SK-N-SH (cell line): ENCODE data around the gene GRIN1. TPM values are rescaled to one million over a fixed set of nuclear protein-coding genes. Genes with fewer than 3 reads are reported as not detected.

ENCODE experiments used
- CTCF ChIA-PET: fragments of 300-600, 350-600 bp; formaldehyde crosslinking; extraction: SDS; loops from one replicate; lab custom pipeline; 2021; lab: Yijun Ruan, JAX
- POLR2A ChIA-PET: fragments of 350-600 bp; sonication (Branson Sonifier 250); formaldehyde crosslinking; extraction: SDS; loops from one replicate; lab custom pipeline; 2020; ENCODE audit warnings: antibody characterized with exemption, inconsistent platforms; lab: Yijun Ruan, JAX
- DNase-seq: peaks from one replicate; pipeline ENCODE4 v3.0.0; 2012
- H2AFZ ChIP-seq: fragments of 200-600 bp; sonication (generic); 2 replicates; pipeline ENCODE4 v1.8.1; 2016; ENCODE audit warnings: antibody characterized with exemption, mild to moderate bottlenecking, low read depth
- H3F3A ChIP-seq: fragments of 200-600 bp; sonication (generic); replicated peaks from 2 replicates; pipeline ENCODE3; 2016; ENCODE audit warnings: antibody characterized with exemption, mild to moderate bottlenecking; ENCODE audit not compliant: insufficient read depth
- H3K27ac ChIP-seq, 2 experiments: fragments of 200-500 bp in 1 of 2; fragments of 200-600 bp in 1 of 2; sonication (Bioruptor generic) in 1 of 2; sonication (generic), shearing (Covaris generic) in 1 of 2; 2 replicates each; pipeline versions ENCODE4 v1.5.1 to v1.6.1; 2014 to 2016; ENCODE audit warnings: low read depth in 2 of 2, inconsistent platforms in 1 of 2, low read length in 1 of 2, mild to moderate bottlenecking in 1 of 2, mixed read lengths in 1 of 2
- H3K27me3 ChIP-seq: fragments of 200-600 bp; sonication (generic), shearing (Covaris generic); 2 replicates; pipeline ENCODE4 v1.6.1; 2016; ENCODE audit warnings: mixed run types; ENCODE audit not compliant: insufficient read depth
- H3K36me3 ChIP-seq, 2 experiments: fragments of 200-500 bp in 1 of 2; fragments of 200-600 bp in 1 of 2; sonication (Bioruptor generic) in 1 of 2; sonication (generic) in 1 of 2; replicated peaks in 1 of 2; 2 replicates each; pipeline versions ENCODE3 to v1.5.1; 2014 to 2016; ENCODE audit warnings: low read length in 1 of 2, mild to moderate bottlenecking in 1 of 2; ENCODE audit not compliant: insufficient read depth in 2 of 2, control insufficient read depth in 1 of 2
- H3K4me1 ChIP-seq, 2 experiments: fragments of 200-500 bp in 1 of 2; fragments of 200-600 bp in 1 of 2; sonication (Bioruptor generic) in 1 of 2; sonication (generic), shearing (Covaris generic) in 1 of 2; 2 replicates each; pipeline versions ENCODE4 v1.5.1 to v1.6.1; 2014 to 2016; ENCODE audit warnings: low read depth in 1 of 2, low read length in 1 of 2, mixed run types in 1 of 2; ENCODE audit not compliant: insufficient read depth in 2 of 2, control insufficient read depth in 1 of 2
- H3K4me2 ChIP-seq: fragments of 200-600 bp; sonication (generic), shearing (Covaris generic); 2 replicates; pipeline ENCODE4 v1.6.1; 2017; ENCODE audit warnings: mixed run types
- H3K4me3 ChIP-seq, 2 experiments: fragments of 200-500 bp in 1 of 2; fragments of 200-600 bp in 1 of 2; sonication (Bioruptor generic) in 1 of 2; sonication (generic), shearing (Covaris generic) in 1 of 2; 2 replicates each; pipeline versions ENCODE4 v1.5.1 to v1.8.1; 2014 to 2016; ENCODE audit warnings: low read depth in 2 of 2, inconsistent platforms in 1 of 2, low read length in 1 of 2, mild to moderate bottlenecking in 1 of 2, mixed read lengths in 1 of 2, moderate library complexity in 1 of 2
- H3K79me2 ChIP-seq: fragments of 200-600 bp; sonication (generic); 2 replicates; pipeline ENCODE4 v1.8.1; 2017; ENCODE audit warnings: mild to moderate bottlenecking; ENCODE audit not compliant: insufficient read depth
- H3K9ac ChIP-seq: fragments of 200-600 bp; sonication (generic); 2 replicates; pipeline ENCODE4 v1.6.1; 2017; ENCODE audit warnings: mixed run types
- H3K9me2 ChIP-seq: fragments of 200-600 bp; sonication (generic); 2 replicates; pipeline ENCODE4 v1.6.1; 2017; ENCODE audit warnings: mixed run types
- H3K9me3 ChIP-seq: fragments of 200-600 bp; sonication (generic); 2 replicates; pipeline ENCODE4 v1.6.1; 2017; ENCODE audit warnings: mixed run types, mild to moderate bottlenecking, moderate library complexity
- H4K20me1 ChIP-seq: fragments of 200-600 bp; sonication (generic); 2 replicates; pipeline ENCODE4 v1.6.1; 2017; ENCODE audit warnings: mild to moderate bottlenecking, mixed run types; ENCODE audit not compliant: insufficient read depth
- CTCF ChIP-seq: fragments of 200-600 bp; sonication (generic); IDR thresholded peaks from 2 replicates; pipeline ENCODE4 v1.6.1; 2017; ENCODE audit warnings: antibody characterized with exemption, mild to moderate bottlenecking, moderate library complexity
- EZH2phosphoT487 ChIP-seq: fragments of 200-600 bp; sonication (generic); IDR thresholded peaks from 2 replicates; pipeline ENCODE4 v1.6.1; 2017; ENCODE audit warnings: low read depth, mixed run types, mild to moderate bottlenecking, antibody characterized with exemption, moderate library complexity, borderline replicate concordance
- JUND ChIP-seq: IDR thresholded peaks from 2 replicates; pipeline ENCODE4 v1.4.0; 2012
- MEF2A ChIP-seq: IDR thresholded peaks from 2 replicates; pipeline ENCODE4 v1.4.0; 2012; ENCODE audit warnings: low read depth, borderline replicate concordance
- MXI1 ChIP-seq: IDR thresholded peaks from 2 replicates; pipeline ENCODE4 v1.6.1; 2012; ENCODE audit warnings: mild to moderate bottlenecking, low read depth, low read length, improper control_type of control experiment
- NFIC ChIP-seq: IDR thresholded peaks from 2 replicates; pipeline ENCODE4 v1.4.0; 2012; ENCODE audit warnings: borderline replicate concordance
- NRF1 ChIP-seq: IDR thresholded peaks from 2 replicates; pipeline ENCODE4 v1.6.1; 2012; ENCODE audit warnings: low read depth, mild to moderate bottlenecking, low read length
- RCOR1 ChIP-seq: fragments of 150-350 bp; IDR thresholded peaks from 2 replicates; pipeline ENCODE4 v1.6.1; 2017; ENCODE audit warnings: antibody characterized with exemption, low read length
- REST ChIP-seq: IDR thresholded peaks from 2 replicates; pipeline ENCODE4 v1.6.1; 2012; ENCODE audit warnings: mild to moderate bottlenecking, low read depth, low read length, moderate library complexity
- RFX5 ChIP-seq: IDR thresholded peaks from 2 replicates; pipeline ENCODE4 v1.6.1; 2012; ENCODE audit warnings: mild to moderate bottlenecking, improper control_type of control experiment, low read length
- RXRA ChIP-seq: IDR thresholded peaks from 2 replicates; pipeline ENCODE4 v1.4.0; 2012; ENCODE audit warnings: low read depth, mild to moderate bottlenecking, borderline replicate concordance
- SIN3A ChIP-seq: IDR thresholded peaks from 2 replicates; pipeline ENCODE4 v1.6.1; 2012; ENCODE audit warnings: low read depth, mild to moderate bottlenecking, low read length, moderate library complexity, borderline replicate concordance
- SMC3 ChIP-seq: IDR thresholded peaks from 2 replicates; pipeline ENCODE4 v1.6.1; 2012; ENCODE audit warnings: low read depth, low read length, improper control_type of control experiment
- TAF1 ChIP-seq: IDR thresholded peaks from 2 replicates; pipeline ENCODE4 v1.6.1; 2012; ENCODE audit warnings: low read depth, mild to moderate bottlenecking, low read length, moderate library complexity, borderline replicate concordance
- TCF12 ChIP-seq: IDR thresholded peaks from 2 replicates; pipeline ENCODE4 v1.4.0; 2012
- TEAD4 ChIP-seq: IDR thresholded peaks from 2 replicates; pipeline ENCODE4 v1.4.0; 2012; ENCODE audit warnings: mild to moderate bottlenecking, borderline replicate concordance; ENCODE audit not compliant: insufficient read depth
- USF2 ChIP-seq: fragments of 150-350 bp; IDR thresholded peaks from 2 replicates; pipeline ENCODE4 v1.6.1; 2017; ENCODE audit warnings: antibody characterized with exemption, low read length, low read depth, borderline replicate concordance
- ZBTB33 ChIP-seq: IDR thresholded peaks from 2 replicates; pipeline ENCODE4 v1.4.0; 2012; ENCODE audit warnings: low read depth, borderline replicate concordance
- WGBS: methylation state at CpG from one replicate; pipeline ENCODE4 v1.1.6; 2017; ENCODE audit warnings: low lambda C conversion rate; 5-methylcytosine and 5-hydroxymethylcytosine counted together
- polyA plus RNA-seq, 3 experiments: library from polyadenylated mRNA; depleted of rRNA; stranded (reverse); fragments of >200 nt; gene quantifications; 2 replicates each; pipeline ENCODE4 v1.2.3, GENCODE V29; 2012

The GRIN1 gene
- polyA plus RNA-seq, 1 of the 3 experiments (the other 2 are of a cell fraction): not detected

GRCh38 chr9:137212520-137212919, 73.6 kb downstream of the GRIN1 start:
- Histone ChIP-seq H3K9me2 (no peaks in the 10 kb centered on the region), H3K36me3 (peaks cover 0 to 14% of the 10 kb centered on the region in 2 experiments), H3K4me1 (no peaks in the 10 kb centered on the region), H3K79me2 (peaks cover 8% of the 10 kb centered on the region; the same call in 1 of the 2 replicates), H3K9ac (no peak overlapping the region), H4K20me1 (no peaks in the 10 kb centered on the region), H3K4me3 (no peak overlapping the region), H3K9me3 (no peaks in the 10 kb centered on the region), H3F3A (no peaks in the 10 kb centered on the region), H3K27me3 (no peaks in the 10 kb centered on the region), H3K27ac (no peak overlapping the region), H2AFZ (no peak overlapping the region), H3K4me2 (no peak overlapping the region)
- ChIA-PET CTCF (interaction anchor here (1.6 to 3.6 kb wide), 3 partner anchors 14 to 24 kb away, joined by 3 to 13 read pairs (median 4); partner anchors contain the start of gene RNF224), POLR2A (interaction anchor here (1.9 kb wide), 1 partner anchor 28 kb away, joined by 6 read pairs; the partner anchor contains the start of gene TUBB4B)
- no peak for TF ChIP-seq REST
- no peak for TF ChIP-seq TCF12
- TF ChIP-seq MEF2A: no peak
- no peak for TF ChIP-seq ZBTB33
- TF ChIP-seq CTCF: no peak
- no peak for TF ChIP-seq USF2
- TF ChIP-seq RFX5: no peak
- no peak for TF ChIP-seq JUND
- TF ChIP-seq NRF1: no peak
- TF ChIP-seq SIN3A: no peak
- no peak for TF ChIP-seq TEAD4
- no peak for TF ChIP-seq SMC3
- TF ChIP-seq NFIC: no peak
- TF ChIP-seq TAF1: no peak
- TF ChIP-seq MXI1: no peak
- TF ChIP-seq RXRA: no peak
- no peak for TF ChIP-seq EZH2phosphoT487
- TF ChIP-seq RCOR1: no peak
- no peak for DNase-seq
- 91% methylated on average over 17 of the region's 21 CpGs for WGBS
